NCI-H446 (cell line): ENCODE measurements around the gene TCHP.

ENCODE experiments used
- DNase-seq, 2 experiments: peaks; one replicate each; lab custom pipeline; 2025; lab: John Stamatoyannopoulos, UW

The TCHP gene

GRCh38 chr12:109963330-109963729, 63.3 kb downstream of the TCHP start:
- DNase-seq, result no peak

DNA sequence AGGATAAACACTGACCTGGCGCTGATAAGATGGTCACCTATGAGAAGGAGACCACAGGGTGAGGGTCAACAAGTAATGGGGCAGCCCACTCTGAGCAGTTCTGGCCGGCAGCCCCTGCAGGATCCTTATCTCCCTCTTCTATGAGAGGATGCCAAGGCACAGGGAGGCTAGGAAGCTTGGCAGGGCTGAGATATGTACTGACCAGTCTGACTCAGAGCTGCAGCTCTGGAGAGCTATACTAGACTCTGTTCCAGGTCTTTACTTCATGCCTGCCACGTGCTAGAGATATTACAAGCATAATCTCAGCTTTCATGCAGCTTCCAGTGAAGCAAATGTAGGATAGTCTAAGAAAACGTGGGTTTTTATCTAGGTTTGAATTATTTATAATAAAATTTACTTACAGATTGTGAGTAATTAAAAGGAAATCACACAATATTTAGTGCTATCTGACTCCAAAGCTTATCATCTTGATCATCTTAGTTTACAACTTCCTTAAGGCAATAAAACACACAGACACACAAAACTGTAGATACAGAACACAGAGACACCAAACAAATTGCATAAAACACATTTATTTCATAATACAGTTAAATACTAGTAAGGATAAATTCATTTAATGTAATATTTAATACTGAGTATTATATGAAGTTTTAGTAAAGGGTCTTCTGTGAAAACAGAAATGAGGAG, 63.8 kb downstream of the TCHP start:
- DNase-seq, result no peak

DNA sequence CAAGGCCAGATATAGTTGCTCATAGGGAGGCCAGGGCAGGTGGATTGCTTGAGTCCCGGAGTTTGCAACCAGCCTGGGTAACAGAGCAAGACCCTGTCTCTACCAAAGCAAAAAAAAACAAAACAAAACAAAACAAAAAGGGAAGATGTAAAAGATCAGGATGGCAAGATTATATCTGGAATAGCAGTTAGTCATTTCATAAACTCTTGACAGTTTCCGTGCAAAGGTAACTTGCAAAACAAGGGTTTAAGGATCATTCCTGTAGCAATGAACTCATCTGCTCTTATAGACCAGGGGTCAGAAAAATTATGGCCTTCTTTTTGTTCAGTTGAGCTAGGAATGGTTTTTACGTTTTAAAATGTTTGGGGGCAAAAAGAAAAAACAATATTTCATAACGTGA, 66.5 kb downstream of the TCHP start:
- DNase-seq, result no peak

DNA sequence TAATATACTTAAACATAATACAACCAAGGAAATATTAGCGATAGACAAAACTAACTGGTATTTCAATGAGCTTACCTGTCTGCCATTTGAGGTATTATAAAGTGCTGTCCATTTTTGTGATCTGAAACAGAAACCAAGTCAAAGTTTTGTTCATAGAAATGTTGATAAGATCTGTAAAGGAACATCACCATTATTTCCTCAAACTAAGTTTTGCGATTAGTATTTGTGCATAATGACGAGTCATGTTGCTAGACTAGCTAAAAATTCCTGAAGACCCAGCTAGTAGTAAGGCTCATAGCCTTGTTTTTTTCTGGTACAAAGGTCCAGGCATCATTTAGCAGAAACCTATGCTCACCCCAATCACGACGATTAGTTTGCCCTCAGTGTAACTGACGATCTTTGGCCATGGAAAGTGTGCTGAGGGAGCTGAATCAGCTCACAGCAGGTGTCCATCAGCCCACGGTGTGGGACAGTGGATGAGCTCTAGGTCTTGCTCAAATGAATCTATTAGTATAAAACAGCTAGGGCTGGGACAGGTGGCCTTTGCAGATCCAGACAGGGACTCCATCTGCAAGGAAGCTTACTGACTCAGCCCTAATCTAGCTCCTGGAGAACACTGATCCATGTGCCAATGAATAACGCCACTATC, 67.4 kb downstream of the TCHP start:
- DNase-seq, result no peak
